Ascending aorta (tissue), 2 donors: ENCODE measurements around the gene ARL15. TPM values are rescaled to one million over a fixed set of nuclear protein-coding genes. Genes with fewer than 3 reads are reported as not detected.

ENCODE experiments used
- DNase-seq, 2 donors: peaks; one replicate each; pipeline ENCODE4 v3.0.0-alpha.2; 2019; ENCODE audit warnings: low spot score in 2 of 2
- H3K27ac ChIP-seq, 2 donors: fragments of 200-600 bp; sonication (generic); one replicate each; pipeline ENCODE4 v1.5.1; 2016 to 2017; ENCODE audit warnings: mild to moderate bottlenecking in 1 of 2
- H3K27me3 ChIP-seq: fragments of 200-600 bp; sonication (generic); one replicate; pipeline ENCODE4 v1.5.1; 2017
- H3K36me3 ChIP-seq, 2 donors: fragments of 200-600 bp; sonication (generic); one replicate each; pipeline ENCODE4 v1.5.1; 2016
- H3K4me1 ChIP-seq, 2 donors: fragments of 200-600 bp; sonication (generic); one replicate each; pipeline ENCODE4 v1.5.1; 2016 to 2017; ENCODE audit warnings: mild to moderate bottlenecking in 1 of 2
- H3K4me3 ChIP-seq, 2 donors: fragments of 200-600 bp; sonication (generic); one replicate each; pipeline ENCODE4 v1.5.1; 2016 to 2017; ENCODE audit warnings: mild to moderate bottlenecking in 1 of 2
- H3K9me3 ChIP-seq, 2 donors: fragments of 200-600 bp; sonication (generic); one replicate each; pipeline ENCODE4 v1.5.1; 2016
- CTCF ChIP-seq, 3 experiments: fragments of 200-600 bp in 2 of 3; fragments of 450-650 bp in 1 of 3; sonication (generic) in 2 of 3; IDR thresholded peaks; one replicate each; pipeline ENCODE4 v1.5.1; 2016 to 2019; ENCODE audit warnings: antibody characterized with exemption in 3 of 3, mild to moderate bottlenecking in 1 of 3, moderate library complexity in 1 of 3
- intact Hi-C: fragments of 100-400 bp; cut with DNase I; formaldehyde crosslinking; loops from one replicate; pipeline ENCODE4 v1.15.1; 2023
- total RNA-seq: library from RNA; depleted of rRNA; stranded (reverse); fragments of >200 nt; gene quantifications from one replicate; pipeline ENCODE4 v1.1.0, GENCODE V29; 2016

ARL15 gene
- total RNA-seq, 1 donor from 2014 or later: 12.5 TPM

GRCh38 chr5:53906736-53907135, 403.6 kb downstream of the ARL15 start:
- Histone ChIP-seq H3K36me3 (no peaks in the 10 kb centered on the region), H3K27ac (no peak overlapping the region), H3K4me3 (no peak overlapping the region), H3K9me3 (no peaks in the 10 kb centered on the region), H3K4me1 (no peaks in the 10 kb centered on the region), H3K27me3 (no peaks in the 10 kb centered on the region)
- DNase-seq: no peak
- TF ChIP-seq CTCF (IDR thresholded peaks at IDR 0.05): no peak
- intact Hi-C loops: no loop called here

- no peaks in the 10 kb centered on the region for H3K4me1 ChIP-seq
- no peak for TF ChIP-seq CTCF (IDR thresholded peaks at IDR 0.05)
Observed at GRCh38 chr5:53902296-53902907, 408.0 kb downstream of the ARL15 start.

GRCh38 chr5:53900677-53901076, 409.7 kb downstream of the ARL15 start:
- Histone ChIP-seq H3K27me3 (no peaks in the 10 kb centered on the region), H3K27ac (no peak overlapping the region), H3K9me3 (no peaks in the 10 kb centered on the region), H3K36me3 (no peaks in the 10 kb centered on the region), H3K4me1 (no peaks in the 10 kb centered on the region), H3K4me3 (no peak overlapping the region)
- intact Hi-C loops: no loop called here
- DNase-seq: no peak
- no peak for TF ChIP-seq CTCF (IDR thresholded peaks at IDR 0.05)

More at GRCh38 chr5:53902296-53902907, 408.0 kb downstream of the ARL15 start:
- Histone ChIP-seq H3K27me3 (no peaks in the 10 kb centered on the region), H3K4me3 (no peak overlapping the region), H3K36me3 (no peaks in the 10 kb centered on the region), H3K9me3 (no peaks in the 10 kb centered on the region), H3K27ac (no peak overlapping the region)
- intact Hi-C loops: no loop called here
- DNase-seq: no peak

- no peaks in the 10 kb centered on the region for H3K36me3 ChIP-seq
- no peaks in the 10 kb centered on the region for H3K9me3 ChIP-seq
- no peak overlapping the region for H3K27ac ChIP-seq
- TF ChIP-seq CTCF (IDR thresholded peaks at IDR 0.05): no peak
- DNase-seq: no peak
- intact Hi-C loops: no loop called here
- H3K27me3 ChIP-seq: no peaks in the 10 kb centered on the region
- no peak overlapping the region for H3K4me3 ChIP-seq
- H3K4me1 ChIP-seq: no peaks in the 10 kb centered on the region
Observed at GRCh38 chr5:53895091-53895683, 415.2 kb downstream of the ARL15 start.

- Histone ChIP-seq H3K36me3 (no peaks in the 10 kb centered on the region), H3K27ac (no peak overlapping the region), H3K4me1 (no peaks in the 10 kb centered on the region), H3K27me3 (no peaks in the 10 kb centered on the region), H3K9me3 (no peaks in the 10 kb centered on the region), H3K4me3 (no peak overlapping the region)
- TF ChIP-seq CTCF (IDR thresholded peaks at IDR 0.05): no peak
- no peak for DNase-seq
- intact Hi-C loops: no loop called here
Observed at GRCh38 chr5:53893626-53894025, 416.7 kb downstream of the ARL15 start.
